ENCODE measurements around the gene ANO3. TPM values are rescaled to one million over a fixed set of nuclear protein-coding genes. Genes with fewer than 3 reads are reported as not detected.

ANO3 gene
- total RNA-seq, 1 donor from 2014 or later: not detected

- DNase-seq (ENCODE audit: low read depth in 2 of 2): no peak
Observed at GRCh38 chr11:26490546-26490945, 158.6 kb downstream of the ANO3 start.

GRCh38 chr11:26493616-26494015, 161.7 kb downstream of the ANO3 start:
- DNase-seq (ENCODE audit: low read depth in 2 of 2): no peak

DNA sequence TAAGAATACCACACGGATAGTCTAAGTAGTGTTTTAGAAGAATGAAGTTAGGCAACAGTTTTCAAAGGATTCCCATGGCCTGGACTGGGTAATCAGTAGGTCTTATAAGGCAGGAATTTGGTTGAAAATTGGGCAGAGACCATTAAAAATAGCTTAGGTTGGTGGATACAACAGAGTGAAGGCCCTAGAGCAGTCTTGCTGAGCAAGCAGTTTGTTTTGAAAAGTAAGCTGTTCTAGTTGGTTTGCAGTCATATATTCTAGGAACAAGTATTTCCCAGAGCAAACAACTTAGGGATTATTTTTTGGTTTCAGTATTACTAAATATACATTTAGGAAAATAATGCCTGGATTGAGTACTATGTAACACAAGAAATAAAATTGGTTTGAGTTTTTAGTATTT, 175.3 kb downstream of the ANO3 start:
- no peak for DNase-seq (ENCODE audit: low read depth in 2 of 2)

GRCh38 chr11:26510164-26510563, 178.2 kb downstream of the ANO3 start:
- DNase-seq (ENCODE audit: low read depth in 2 of 2): no peak

DNA sequence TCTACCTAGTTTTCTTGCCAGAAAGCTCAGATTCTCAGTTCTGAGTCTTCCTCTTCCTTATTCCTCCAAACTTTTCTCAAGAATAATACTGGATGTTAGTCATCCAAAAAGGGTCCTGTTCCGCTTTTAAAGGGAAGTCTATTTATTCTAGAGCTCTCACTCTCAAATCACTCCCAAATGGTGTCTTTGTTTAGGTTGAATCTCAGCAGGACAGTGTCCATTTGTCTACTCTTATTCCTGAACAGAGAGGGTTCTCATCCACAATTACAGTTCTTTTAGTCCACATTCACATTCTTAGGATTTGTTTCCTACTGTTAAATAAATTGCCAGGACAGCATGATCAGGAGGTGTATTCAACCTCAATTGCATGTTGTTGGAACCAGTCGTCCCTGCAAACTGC, 178.8 kb downstream of the ANO3 start:
- DNase-seq (ENCODE audit: low read depth in 2 of 2): no peak

- no peak for DNase-seq (ENCODE audit: low read depth in 2 of 2)
Observed at GRCh38 chr11:26512196-26512595, 180.3 kb downstream of the ANO3 start.

DNA sequence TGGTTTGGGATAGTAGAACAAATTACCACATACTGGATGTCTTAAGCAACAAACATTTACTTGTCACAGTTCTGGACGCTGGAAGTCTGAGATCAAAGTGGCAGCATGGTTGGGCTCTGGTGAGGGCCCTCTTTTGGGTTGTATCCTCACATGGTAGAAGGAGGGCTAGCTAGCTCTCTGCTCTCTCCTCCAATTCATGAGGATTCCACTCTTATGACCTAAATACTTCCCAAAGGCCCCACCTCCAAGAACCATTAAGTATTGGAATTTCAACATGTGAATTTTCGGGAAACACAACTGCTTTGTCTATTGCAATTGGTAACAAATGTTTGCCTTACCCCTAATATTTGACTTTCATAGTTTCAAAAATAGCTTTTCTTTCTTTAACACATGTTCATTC, 187.5 kb downstream of the ANO3 start:
- no peak for DNase-seq (ENCODE audit: low read depth in 2 of 2)

DNA sequence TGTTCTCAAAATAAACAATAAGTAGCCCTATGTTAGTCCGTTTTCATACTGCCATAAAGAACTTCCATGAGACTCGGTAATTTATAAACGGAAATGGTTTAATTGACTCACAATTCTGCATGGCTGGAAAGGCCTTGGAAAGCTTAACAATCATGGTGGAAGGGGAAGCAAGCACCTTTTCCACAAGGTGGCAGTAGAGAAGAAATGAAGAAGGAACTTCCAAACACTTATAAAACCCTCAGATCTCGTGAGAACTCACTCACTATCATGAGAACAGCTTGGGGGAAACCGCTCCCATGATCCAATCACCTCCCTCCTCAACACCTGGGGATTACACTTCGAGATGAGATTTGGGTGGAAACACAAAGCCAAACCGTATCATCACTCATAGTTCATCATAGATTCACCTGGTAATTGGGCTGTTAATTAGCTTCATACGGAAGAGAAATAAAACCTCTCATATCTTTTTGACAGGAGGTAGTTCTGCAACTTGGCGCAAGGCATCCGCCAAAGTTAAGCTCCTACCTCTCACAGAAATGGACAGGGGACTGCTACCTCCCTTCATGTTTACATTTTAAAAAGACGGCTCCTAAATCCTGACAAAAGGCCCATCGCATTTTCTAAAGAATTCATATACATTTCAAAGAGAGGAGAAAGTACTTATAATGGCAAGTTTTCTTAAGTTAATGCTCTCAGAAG, 191.1 kb downstream of the ANO3 start:
- DNase-seq (ENCODE audit: low read depth in 2 of 2): no peak

DNA sequence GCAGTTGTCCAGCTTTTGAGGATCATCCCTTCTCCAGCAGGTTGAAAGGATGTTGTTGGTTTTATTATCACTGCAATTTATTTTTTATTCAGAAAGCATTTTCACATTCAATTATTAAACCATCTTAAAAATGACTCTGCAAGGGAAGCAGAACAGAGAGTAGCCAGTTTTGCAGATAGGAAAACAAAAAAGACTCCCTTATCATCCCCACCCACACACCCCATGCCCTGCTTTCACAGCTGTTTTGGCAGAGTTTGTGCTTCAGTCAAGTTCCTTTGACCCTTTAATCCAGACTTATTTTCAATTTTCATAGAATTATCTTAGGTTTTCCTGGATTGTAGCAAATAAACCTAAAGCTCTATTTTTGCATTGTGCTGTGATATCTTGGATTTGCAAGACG, 195.8 kb downstream of the ANO3 start:
- DNase-seq (ENCODE audit: low read depth in 2 of 2): no peak

DNA sequence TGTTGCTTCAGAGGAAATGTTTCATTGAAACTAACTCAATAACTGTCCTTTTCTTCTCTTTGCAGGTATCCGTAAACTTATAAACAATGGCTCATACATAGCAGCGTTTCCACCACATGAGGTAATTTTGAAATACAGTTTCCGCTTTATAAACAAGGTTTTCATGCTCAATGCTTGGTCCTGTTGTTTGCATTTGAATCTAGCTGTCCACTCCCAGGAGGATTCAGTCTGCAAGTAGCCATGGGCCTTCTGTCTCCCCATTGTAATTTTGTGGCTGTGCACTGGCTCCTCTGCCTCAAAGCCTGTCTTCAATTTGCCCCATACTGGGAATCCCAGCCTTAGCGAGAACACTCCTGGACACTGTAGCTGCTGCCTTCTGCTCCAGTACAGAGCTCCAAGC, 205.4 kb downstream of the ANO3 start:
- DNase-seq (ENCODE audit: low read depth in 2 of 2): no peak

DNA sequence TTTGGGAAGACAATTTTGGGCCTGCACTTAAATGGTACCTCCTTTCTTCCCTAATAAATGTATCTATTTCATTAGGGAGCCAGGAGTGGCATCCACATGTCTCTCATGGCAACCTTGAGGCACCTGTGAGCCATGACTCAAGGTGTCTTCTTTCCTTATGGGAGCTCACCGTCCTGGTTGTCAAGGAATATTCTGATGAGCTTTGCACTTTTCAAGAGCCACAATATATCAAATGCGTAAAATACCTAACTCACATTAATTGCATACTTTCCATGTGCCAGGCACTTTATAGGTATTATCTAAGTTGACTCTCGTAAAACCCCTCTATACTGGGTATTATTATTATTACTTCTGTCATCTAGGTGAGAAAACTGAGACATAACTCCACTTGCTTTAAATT, 207.6 kb downstream of the ANO3 start:
- DNase-seq (ENCODE audit: low read depth in 2 of 2): no peak

DNA sequence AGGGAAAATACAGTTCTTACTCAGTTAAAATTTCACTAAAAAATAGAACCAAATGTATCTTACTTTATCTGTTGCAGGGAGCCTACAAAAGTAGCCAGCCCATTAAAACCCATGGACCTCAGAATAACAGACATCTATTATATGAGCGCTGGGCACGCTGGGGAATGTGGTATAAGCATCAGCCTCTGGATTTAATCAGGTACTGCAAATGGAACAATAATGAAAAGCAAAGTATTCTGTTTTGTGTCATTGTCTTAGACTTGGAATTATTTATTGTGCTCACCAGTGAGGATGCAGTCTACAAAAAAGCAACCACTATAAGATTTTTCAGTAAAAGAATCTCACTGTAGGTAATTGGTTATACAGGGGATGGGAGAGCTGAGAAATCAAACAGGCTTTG, 209.9 kb downstream of the ANO3 start:
- DNase-seq (ENCODE audit: low read depth in 2 of 2): no peak

DNA sequence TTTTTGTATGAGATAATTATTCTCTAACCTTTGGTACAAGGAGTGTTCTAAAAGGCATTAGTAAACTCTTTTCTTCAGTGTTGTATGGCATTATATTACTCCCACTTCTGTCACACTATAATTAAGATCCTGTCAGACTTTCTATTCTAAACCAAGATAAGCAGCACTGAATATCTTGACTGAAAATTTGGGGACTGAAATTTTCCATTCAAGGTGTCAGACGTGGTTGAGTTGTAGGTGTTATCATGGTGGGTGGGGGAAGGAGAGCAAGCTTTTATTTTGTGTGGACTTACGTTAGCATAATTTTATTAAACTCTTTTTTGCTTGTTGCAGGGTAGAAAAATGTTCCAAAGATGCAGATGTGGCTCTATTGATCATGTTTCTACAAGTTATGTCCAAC, 217.2 kb downstream of the ANO3 start:
- no peak for DNase-seq (ENCODE audit: low read depth in 2 of 2)

- DNase-seq (ENCODE audit: low read depth in 2 of 2): no peak
Observed at GRCh38 chr11:26550022-26550421, 218.1 kb downstream of the ANO3 start.

- peak in 1 of 2 donors; percentile 0 for DNase-seq (ENCODE audit: low read depth in 2 of 2)
Observed at GRCh38 chr11:26551186-26551801, 219.4 kb downstream of the ANO3 start.

GRCh38 chr11:26553182-26553581, 221.3 kb downstream of the ANO3 start:
- DNase-seq (ENCODE audit: low read depth in 2 of 2): no peak

DNA sequence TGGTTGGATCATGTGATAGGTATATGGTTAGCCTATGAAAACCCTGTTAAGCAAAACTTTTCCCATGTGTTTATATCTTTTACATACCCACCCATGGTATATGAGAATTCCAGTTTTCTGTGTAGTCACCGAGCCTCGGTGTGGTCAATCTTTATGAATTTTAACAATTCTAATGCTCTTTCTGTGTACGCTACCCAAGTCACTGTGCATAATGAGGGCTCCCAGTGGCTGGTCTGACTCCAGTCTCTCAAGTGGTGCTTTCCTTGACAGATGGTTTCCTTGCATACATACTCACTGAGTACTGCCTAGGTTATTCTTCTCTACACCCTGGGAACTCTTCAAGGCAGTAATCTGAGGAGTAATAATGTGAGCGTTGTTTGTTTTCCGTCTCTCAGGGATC, 222.5 kb downstream of the ANO3 start:
- no peak for DNase-seq (ENCODE audit: low read depth in 2 of 2)

GRCh38 chr11:26556582-26556981, 224.7 kb downstream of the ANO3 start:
- no peak for DNase-seq (ENCODE audit: low read depth in 2 of 2)

DNA sequence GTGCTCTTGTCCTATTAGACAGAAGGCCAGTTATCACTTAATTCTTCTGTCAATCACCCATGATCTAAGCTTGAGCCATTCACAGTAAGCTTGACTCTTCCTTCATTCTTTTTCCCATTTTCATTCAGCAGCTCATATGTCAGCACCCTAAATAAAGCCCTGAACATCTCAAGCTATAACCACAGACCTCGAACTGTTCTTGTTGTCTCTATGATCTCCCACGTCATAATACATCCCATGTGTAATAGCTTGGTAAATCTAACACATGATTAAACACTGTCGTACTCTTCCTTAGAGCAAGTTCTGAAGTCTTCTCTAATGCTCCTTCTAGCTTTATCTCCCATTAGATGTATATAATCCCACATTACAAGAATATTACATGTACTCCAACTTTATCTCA, 225.7 kb downstream of the ANO3 start:
- DNase-seq (ENCODE audit: low read depth in 2 of 2): no peak

DNA sequence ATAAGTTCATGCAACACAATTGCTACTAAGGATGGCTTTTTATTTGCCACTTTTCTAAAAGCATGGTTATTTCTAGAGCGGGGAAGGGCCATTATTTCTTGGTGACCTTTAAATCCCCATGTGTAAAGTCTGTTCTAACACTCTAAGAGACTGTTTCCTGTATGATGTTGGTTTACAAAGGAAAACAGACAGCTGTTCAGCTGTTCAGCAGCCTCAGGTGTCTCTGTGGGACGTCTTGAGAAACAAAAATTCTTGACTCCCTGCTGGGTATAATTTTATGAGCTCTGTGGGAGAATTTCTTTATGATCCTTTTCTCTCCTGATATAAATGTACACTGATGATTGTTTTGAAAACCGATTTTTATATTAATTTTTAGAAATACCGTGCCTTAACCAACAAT, 226.3 kb downstream of the ANO3 start:
- DNase-seq (ENCODE audit: low read depth in 2 of 2): no peak

DNA sequence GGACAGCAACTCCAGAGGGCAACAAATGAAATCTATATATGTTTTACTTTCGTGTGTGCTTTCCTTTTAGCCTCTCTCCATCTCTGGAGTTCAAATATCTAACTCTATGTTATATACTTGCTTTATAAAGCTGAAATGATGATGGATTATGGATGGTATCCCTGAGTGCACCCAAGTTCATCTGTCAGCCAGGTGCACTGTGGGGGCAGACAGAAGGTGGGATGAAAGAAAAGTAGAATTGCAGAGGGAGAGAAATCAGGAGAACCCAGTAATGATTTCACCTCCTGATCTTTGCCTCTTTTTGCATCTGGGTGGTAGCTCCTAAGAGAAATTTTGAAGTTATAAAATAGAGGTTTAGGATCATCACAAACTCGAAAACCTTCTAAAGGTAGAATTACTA, 237.7 kb downstream of the ANO3 start:
- DNase-seq (ENCODE audit: low read depth in 2 of 2): no peak

DNA sequence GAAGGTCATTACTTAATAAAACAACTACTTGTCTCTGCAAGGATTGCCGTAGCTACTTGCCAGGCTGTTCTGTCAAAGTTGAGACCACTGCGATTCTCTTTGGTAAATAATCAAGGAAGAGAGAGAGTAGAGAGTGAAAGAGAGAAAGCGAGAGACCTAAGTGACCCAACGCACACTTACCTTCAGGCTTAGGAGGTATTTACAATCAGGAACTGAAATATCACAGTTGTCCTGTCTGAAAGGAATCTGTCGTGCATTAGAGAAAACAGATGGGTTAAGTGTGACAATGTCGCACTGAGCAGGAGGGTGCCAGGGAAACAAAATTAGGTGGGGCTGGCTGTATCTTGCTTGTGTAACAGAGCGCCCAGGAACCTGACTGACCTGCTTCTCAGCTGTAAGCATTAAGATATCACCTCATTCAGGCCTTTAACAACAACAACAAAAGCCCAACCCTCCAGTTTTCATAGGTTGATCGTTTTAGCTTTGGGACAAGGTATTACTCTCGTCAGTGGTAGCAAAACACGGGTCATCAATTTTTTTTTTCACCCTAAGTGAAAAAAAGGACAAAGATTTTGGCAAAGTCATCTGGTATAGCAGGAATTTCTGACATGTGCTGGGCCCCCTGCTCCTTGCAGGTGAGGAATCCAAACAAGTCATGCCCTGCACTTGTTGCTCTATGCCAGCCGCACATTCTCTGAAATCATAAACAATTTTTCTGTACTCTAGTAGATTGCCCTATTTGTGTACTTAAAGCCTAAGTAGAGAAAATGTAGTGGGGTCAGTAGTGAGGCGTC, 240.1 kb downstream of the ANO3 start, which contains the start of gene MUC15:
TSS of gene MUC15 (minus strand) at position 403 of the 794 bp plus-strand sequence. CDS start 5,169 bp downstream, outside the sequence.
- DNase-seq (ENCODE audit: low read depth in 2 of 2): no peak
